Duodenal mucosa (tissue), 2 donors: ENCODE results near the gene ALK.
"Not testable (repeated sequence)": the region's sequence is repeated elsewhere in the genome, so short reads cannot be mapped to it uniquely, and the experiment has no call there.

Experiments used
- H3K27ac ChIP-seq: one replicate; pipeline ENCODE4 v1.7.0; 2013; ENCODE audit warnings: low read depth, low read length
- H3K27me3 ChIP-seq, 2 donors: one replicate each; pipeline ENCODE4 v1.7.0; 2013; ENCODE audit warnings: low read length in 2 of 2, control low read depth in 1 of 2; ENCODE audit not compliant: insufficient read depth in 2 of 2, control insufficient read depth in 1 of 2
- H3K36me3 ChIP-seq, 2 donors: one replicate each; pipeline ENCODE4 v1.7.0; 2013; ENCODE audit warnings: low read length in 2 of 2, control low read depth in 1 of 2; ENCODE audit not compliant: insufficient read depth in 2 of 2, control insufficient read depth in 1 of 2
- H3K4me1 ChIP-seq, 2 donors: one replicate each; pipeline ENCODE4 v1.7.0; 2013; ENCODE audit warnings: low read length in 2 of 2, control low read depth in 1 of 2; ENCODE audit not compliant: insufficient read depth in 2 of 2, control insufficient read depth in 1 of 2
- H3K4me3 ChIP-seq, 2 donors: one replicate each; pipeline ENCODE4 v1.7.0; 2013; ENCODE audit warnings: low read length in 2 of 2, low read depth in 1 of 2
- H3K9ac ChIP-seq, 2 donors: one replicate each; pipeline ENCODE4 v1.7.0; 2013; ENCODE audit warnings: low read length in 2 of 2, low read depth in 1 of 2
- H3K9me3 ChIP-seq, 2 donors: one replicate each; pipeline ENCODE4 v1.7.0; 2013; ENCODE audit warnings: low read length in 2 of 2, control low read depth in 1 of 2; ENCODE audit not compliant: control insufficient read depth in 1 of 2

ALK gene

GRCh38 chr2:29246383-29247300 is 674.7 kb downstream of the ALK start:
- H3K4me3 ChIP-seq: no peak overlapping the region
- no peak overlapping the region for H3K27ac ChIP-seq
- H3K9ac ChIP-seq: no peak overlapping the region
- H3K9me3 ChIP-seq: no peaks in the 10 kb centered on the region
- no peaks in the 10 kb centered on the region for H3K27me3 ChIP-seq
- no peaks in the 10 kb centered on the region for H3K4me1 ChIP-seq
- no peaks in the 10 kb centered on the region for H3K36me3 ChIP-seq

DNA sequence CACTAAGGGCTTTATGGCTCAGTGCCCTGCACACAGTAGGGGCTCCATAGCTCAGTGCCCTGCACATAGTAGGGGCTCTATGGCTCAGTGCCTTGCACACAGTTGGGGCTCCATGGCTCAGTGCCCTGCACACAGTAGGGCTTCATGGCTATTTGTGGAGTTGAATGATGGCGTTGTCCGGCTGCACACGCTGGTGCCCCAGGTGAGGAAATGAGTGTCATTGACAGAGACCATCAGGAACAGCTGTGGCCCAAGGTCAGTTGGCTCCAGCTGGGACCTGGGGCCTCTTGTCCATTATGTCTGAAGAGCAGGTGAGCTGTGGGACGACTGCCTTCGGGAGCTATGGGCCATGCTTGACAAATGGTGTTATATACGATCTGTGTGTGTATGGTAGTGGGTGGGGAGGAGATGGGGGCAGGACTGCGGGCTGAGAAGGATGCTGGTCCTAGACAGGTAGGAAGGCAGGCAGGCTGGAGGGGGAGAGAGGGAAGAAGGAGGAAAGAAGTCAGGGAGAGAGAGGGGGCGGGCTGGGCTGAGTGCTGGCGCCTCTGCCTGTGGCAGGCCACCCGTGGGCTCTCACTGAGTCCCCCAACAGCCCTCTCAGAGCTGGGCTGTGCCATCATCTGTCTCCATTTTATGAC is 675.5 kb downstream of the ALK start:
- Histone ChIP-seq H3K27me3 (no peaks in the 10 kb centered on the region), H3K27ac (no peak overlapping the region), H3K9ac (no peak overlapping the region)

DNA sequence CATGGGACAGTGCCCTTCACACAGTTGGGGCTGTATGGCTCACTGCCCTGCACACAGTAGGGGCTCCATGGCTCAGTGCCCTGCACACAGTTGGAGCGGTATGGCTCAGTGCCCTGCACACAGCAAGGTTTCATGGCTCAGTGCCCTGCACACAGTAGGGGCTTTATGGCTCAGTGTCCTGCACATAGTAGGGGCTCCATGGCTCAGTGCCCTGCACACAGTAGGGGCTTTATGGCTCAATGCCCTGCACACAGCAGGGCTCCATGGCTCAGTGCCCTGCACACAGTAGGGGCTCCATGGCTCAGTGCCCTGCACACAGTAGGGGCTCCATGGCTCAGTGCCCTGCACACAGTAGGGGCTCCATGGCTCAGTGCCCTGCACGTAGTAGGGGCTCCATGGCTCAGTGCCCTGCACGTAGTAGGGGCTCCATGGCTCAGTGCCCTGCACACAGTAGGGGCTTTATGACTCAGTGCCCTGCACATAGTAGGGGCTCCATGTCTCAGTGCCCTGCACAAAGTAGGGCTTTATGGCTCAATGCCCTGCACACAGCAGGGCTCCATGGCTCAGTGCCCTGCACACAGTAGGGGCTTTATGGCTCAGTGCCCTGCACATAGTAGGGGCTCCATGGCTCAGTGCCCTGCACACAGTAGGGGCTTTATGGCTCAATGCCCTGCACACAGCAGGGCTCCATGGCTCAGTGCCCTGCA is 676.2 kb downstream of the ALK start:
- not testable (repeated sequence) for H3K27me3 ChIP-seq, H3K4me1 ChIP-seq, H3K4me3 ChIP-seq, H3K36me3 ChIP-seq, H3K27ac ChIP-seq, H3K9me3 ChIP-seq, H3K9ac ChIP-seq

More for the DNA sequence above, 675.5 kb downstream of the ALK start:
- H3K4me3 ChIP-seq: no peak overlapping the region
- H3K9me3 ChIP-seq: no peaks in the 10 kb centered on the region
- no peaks in the 10 kb centered on the region for H3K36me3 ChIP-seq
- no peaks in the 10 kb centered on the region for H3K4me1 ChIP-seq

DNA sequence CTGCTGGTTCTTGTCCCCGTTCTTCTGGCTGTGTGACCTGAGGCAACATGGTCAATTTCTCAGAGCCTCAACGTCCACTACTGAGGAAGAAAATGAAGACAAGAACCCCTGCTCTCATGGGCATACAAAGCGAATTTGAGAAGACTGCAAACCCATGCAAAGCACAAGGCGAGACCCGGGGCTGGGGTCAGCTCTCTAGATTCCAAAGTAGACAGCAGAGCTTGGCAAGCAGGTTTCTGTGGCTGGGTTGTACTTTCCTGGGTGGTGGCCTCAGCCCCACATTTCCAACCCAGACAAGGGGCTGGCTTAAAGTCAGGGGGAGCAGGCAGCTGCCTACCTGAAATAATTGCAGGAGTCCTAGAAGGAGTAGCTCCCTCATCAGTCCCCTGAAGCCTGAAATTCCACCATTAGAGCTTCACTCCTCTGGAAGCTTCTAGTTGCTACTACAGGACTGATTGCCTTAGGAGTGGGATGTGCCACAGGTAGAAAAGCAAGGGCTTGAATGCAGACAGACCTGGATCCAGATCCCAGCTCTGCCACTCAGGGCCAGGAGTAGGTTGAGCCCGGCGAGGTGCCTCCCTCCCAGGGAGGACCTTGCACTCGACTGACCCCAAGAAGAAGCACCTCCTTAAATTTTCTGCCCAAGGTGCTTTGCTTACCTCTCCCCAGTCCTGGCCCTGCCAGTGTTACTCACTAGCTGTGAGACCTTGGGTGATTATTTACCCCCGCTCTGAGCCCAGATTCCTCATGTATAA is 678.6 kb downstream of the ALK start:
- Histone ChIP-seq H3K27ac (no peak overlapping the region), H3K4me3 (no peak overlapping the region), H3K36me3 (no peaks in the 10 kb centered on the region), H3K27me3 (no peaks in the 10 kb centered on the region), H3K9me3 (no peaks in the 10 kb centered on the region), H3K4me1 (no peaks in the 10 kb centered on the region), H3K9ac (no peak overlapping the region)

- Histone ChIP-seq H3K4me1 (no peaks in the 10 kb centered on the region), H3K9ac (no peak overlapping the region), H3K9me3 (no peaks in the 10 kb centered on the region), H3K36me3 (no peaks in the 10 kb centered on the region), H3K4me3 (no peak overlapping the region), H3K27me3 (no peaks in the 10 kb centered on the region), H3K27ac (no peak overlapping the region)
These were observed 679.3 kb downstream of the ALK start for GRCh38 chr2:29241955-29242565.

- Histone ChIP-seq H3K36me3 (no peaks in the 10 kb centered on the region), H3K27ac (no peak overlapping the region), H3K4me3 (no peak overlapping the region), H3K9ac (no peak overlapping the region), H3K27me3 (no peaks in the 10 kb centered on the region), H3K4me1 (no peaks in the 10 kb centered on the region), H3K9me3 (no peaks in the 10 kb centered on the region)
These were observed 680.0 kb downstream of the ALK start for GRCh38 chr2:29241341-29241740.

DNA sequence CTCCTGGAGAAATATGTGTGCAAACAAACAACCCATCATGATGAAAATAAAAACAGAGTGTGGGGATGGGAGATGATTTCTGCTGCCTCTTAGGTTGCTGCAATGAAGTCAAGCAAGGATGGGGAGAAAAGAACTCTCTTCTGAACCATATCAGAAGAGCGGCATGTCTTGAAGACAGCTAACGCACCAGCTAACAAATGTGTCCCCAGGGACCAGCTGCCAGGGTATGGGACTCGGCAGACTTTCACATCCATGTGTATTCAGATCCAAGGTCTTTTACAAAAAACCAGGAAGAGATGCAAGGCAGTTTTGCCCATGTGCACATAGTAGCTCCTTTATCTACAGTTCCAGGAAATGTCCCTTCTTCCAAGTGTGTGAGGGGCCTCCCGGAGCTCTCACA is 680.8 kb downstream of the ALK start:
- Histone ChIP-seq H3K36me3 (no peaks in the 10 kb centered on the region), H3K4me1 (no peaks in the 10 kb centered on the region), H3K27ac (no peak overlapping the region), H3K4me3 (no peak overlapping the region), H3K9me3 (no peaks in the 10 kb centered on the region), H3K27me3 (no peaks in the 10 kb centered on the region), H3K9ac (no peak overlapping the region)

DNA sequence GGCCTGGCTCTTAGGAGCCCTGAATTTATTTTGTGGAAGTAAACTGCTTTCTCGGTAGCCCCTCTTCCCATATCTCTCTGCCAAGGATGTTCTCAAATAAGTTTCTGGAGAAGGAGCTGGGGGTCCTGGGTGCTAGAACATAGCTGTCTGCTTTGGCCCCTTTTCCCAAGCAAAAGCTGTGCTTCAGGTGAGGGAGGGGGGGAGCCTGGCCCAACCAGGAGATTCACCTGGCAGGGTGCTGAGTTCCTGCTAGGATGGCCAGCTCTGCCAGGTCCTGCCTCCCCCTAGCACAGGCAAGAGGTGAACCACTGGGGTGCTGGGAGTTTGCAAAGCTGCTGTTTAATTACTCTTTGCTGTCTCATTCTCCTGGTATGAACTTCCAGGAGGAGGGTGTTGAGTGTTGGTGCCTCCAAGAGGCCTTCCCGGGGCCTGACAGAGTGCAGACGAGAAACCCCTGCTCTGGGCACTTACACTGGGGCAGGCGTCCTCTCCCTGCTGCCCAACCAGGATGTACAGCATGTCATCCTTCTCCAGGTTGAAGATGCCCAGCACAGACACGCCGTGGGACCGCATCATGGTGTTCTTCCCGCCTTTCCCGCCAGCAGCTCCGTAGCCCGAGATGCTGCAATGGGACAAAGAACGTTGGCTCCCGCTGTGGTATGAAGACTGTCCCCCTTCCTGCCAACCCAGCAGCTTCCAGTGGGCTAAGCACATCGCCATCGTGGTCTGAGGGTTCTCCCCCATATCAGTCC is 682.0 kb downstream of the ALK start:
- no peak overlapping the region for H3K9ac ChIP-seq
- H3K27me3 ChIP-seq: no peaks in the 10 kb centered on the region
- no peak overlapping the region for H3K27ac ChIP-seq
- H3K36me3 ChIP-seq: no peaks in the 10 kb centered on the region
- no peaks in the 10 kb centered on the region for H3K4me1 ChIP-seq
- no peak overlapping the region for H3K4me3 ChIP-seq
- H3K9me3 ChIP-seq: no peaks in the 10 kb centered on the region

GRCh38 chr2:29238497-29238896 is 682.9 kb downstream of the ALK start:
- no peaks in the 10 kb centered on the region for H3K27me3 ChIP-seq
- no peak overlapping the region for H3K27ac ChIP-seq
- no peaks in the 10 kb centered on the region for H3K36me3 ChIP-seq
- no peak overlapping the region for H3K9ac ChIP-seq
- no peaks in the 10 kb centered on the region for H3K9me3 ChIP-seq
- no peaks in the 10 kb centered on the region for H3K4me1 ChIP-seq
- H3K4me3 ChIP-seq: no peak overlapping the region
